ENCODE results near the gene MPPED1. TPM values are rescaled to one million over a fixed set of nuclear protein-coding genes. Genes with fewer than 3 reads are reported as not detected.

Gene MPPED1
- total RNA-seq, 6 donors from 2014 or later, result not detected

DNA sequence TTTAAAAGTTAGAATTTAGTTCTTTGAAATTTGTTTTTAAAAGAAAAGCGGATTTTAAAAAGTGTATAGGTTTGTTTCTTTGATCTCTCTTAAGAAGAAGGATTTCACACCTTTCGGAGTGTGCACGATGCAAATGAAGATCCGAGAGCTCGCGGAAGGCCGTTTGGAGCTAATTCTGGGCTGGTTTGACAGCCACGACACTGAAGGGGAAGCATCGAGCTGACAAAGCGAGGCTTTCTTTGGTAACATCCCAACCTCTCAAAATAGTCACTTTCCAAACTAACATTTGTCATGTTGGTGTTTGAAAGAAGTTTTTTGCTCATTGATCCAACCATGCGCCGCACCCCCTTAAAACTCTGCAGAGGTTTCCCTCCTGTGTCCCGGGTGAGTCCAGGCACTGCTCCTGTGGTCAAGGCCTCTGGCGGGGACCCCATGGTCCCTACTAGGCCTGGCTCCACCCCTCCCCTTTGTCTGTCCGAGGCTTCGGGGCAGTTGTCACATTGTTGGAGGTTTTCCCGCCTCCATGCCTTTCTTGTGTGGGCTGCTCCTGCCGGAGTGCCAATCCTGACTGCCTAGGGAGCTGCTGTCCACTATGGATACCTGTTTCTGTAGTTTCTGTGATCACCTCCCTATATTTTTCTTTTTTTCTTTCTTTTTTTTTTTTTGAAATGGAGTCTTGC, 39.7 kb downstream of the MPPED1 start:
- Histone ChIP-seq H3K9me3 (no peaks in the 10 kb centered on the region), H3K4me3 (no peak overlapping the region), H3K36me3 (no peaks in the 10 kb centered on the region), H3K27me3 (no peaks in the 10 kb centered on the region), H3K4me1 (no peaks in the 10 kb centered on the region), H3K27ac (no peak overlapping the region)
- WGBS, 2 donors, result 73 to 75% methylated on average over 18 of the region's 18 CpGs
- no peak for DNase-seq
- no peak for TF ChIP-seq POLR2AphosphoS5 (IDR thresholded peaks at IDR 0.05)
- TF ChIP-seq, protein P1, sequence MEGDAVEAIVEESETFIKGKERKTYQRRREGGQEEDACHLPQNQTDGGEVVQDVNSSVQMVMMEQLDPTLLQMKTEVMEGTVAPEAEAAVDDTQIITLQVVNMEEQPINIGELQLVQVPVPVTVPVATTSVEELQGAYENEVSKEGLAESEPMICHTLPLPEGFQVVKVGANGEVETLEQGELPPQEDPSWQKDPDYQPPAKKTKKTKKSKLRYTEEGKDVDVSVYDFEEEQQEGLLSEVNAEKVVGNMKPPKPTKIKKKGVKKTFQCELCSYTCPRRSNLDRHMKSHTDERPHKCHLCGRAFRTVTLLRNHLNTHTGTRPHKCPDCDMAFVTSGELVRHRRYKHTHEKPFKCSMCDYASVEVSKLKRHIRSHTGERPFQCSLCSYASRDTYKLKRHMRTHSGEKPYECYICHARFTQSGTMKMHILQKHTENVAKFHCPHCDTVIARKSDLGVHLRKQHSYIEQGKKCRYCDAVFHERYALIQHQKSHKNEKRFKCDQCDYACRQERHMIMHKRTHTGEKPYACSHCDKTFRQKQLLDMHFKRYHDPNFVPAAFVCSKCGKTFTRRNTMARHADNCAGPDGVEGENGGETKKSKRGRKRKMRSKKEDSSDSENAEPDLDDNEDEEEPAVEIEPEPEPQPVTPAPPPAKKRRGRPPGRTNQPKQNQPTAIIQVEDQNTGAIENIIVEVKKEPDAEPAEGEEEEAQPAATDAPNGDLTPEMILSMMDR (IDR thresholded peaks at IDR 0.05), result no peak
- no peak for TF ChIP-seq EP300 (IDR thresholded peaks at IDR 0.05)
- ATAC-seq (ENCODE audit: low FRiP score in 2 of 2), result no peak

DNA sequence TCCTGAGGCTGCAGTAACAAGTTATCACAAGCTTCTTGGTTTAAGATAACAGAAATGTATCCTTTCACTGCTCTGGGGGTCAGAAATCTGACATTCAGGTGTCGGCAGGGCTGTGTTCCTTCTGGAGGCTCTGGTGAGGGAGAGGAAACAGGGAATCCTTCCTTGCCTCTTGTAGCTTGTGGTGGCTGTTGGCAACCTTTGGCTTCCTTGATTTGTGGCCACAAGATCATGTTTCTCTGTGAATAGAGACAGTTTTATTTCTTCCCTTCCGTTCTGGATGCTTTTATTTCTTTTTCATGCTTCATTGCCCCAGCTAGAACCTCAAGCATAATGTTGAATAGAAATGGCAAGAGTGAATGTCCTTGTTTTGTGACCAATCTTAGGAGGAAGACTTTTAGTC, 44.0 kb downstream of the MPPED1 start:
- no peak for TF ChIP-seq POLR2AphosphoS5 (IDR thresholded peaks at IDR 0.05)
- TF ChIP-seq EP300 (IDR thresholded peaks at IDR 0.05), result no peak
- no peak for TF ChIP-seq POLR2A (IDR thresholded peaks at IDR 0.05)
- TF ChIP-seq, protein P1 (IDR thresholded peaks at IDR 0.05), result no peak
- 27 to 35% methylated on average over 2 of the region's 2 CpGs for WGBS, 2 donors
- Histone ChIP-seq H3K4me3 (no peak overlapping the region), H3K4me1 (no peaks in the 10 kb centered on the region), H3K36me3 (no peaks in the 10 kb centered on the region), H3K27ac (no peak overlapping the region), H3K27me3 (no peaks in the 10 kb centered on the region), H3K9me3 (no peaks in the 10 kb centered on the region)
- ATAC-seq (ENCODE audit: low FRiP score in 2 of 2) (no peak), DNase-seq (no peak)

DNA sequence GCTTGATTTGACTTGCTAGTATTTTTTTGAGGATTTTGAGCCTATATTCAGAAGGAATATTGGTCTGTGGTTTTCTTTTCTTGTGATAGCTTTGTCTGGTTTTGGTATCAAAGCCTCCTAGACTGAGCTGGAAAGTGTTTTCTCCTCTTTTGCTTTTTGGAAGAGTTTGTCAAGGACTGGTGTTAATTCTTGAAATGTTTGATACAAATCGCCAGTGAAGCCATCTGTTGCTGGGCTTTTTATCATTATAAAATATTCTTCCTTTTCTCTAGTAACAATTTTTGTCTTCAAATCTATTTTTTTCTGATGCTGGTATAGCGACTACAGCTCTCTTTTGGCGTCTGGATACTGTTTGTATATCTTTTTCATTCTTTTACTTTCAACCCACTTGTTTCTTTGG, 45.2 kb downstream of the MPPED1 start:
- DNase-seq (no peak), ATAC-seq (ENCODE audit: low FRiP score in 2 of 2) (no peak)
- H3K9me3 ChIP-seq, result peaks cover 0 to 3% (median 0%) of the 10 kb centered on the region in 4 donors
- no peaks in the 10 kb centered on the region for H3K36me3 ChIP-seq
- TF ChIP-seq, protein P1 (IDR thresholded peaks at IDR 0.05), result no peak
- TF ChIP-seq POLR2AphosphoS5 (IDR thresholded peaks at IDR 0.05) (no peak), POLR2A (IDR thresholded peaks at IDR 0.05) (no peak), EP300 (IDR thresholded peaks at IDR 0.05) (no peak)
- H3K4me1 ChIP-seq, result no peaks in the 10 kb centered on the region
- H3K27ac ChIP-seq, result no peak overlapping the region
- WGBS, 2 donors, result 86 to 88% methylated on average over 3 of the region's 3 CpGs
- H3K27me3 ChIP-seq, result no peaks in the 10 kb centered on the region
- H3K4me3 ChIP-seq, result no peak overlapping the region

DNA sequence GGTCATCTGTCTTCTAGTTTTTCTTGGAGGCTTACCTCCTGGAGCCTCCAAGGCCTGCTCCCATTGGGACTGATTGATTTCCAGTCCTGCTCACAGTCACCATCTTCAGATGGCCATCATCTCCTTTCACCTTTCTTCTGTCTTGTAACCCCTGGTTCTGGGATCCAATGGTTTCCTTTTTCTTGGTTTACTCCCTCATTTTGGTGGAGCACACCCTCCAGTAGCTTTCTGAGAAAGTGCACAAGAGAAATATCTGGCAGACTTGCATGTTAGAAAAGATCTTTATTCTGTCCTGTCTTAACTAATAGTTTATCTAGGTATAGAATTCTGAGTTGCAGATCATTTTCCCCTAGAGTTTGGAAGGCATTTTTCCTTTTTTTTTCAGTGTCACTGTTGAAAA, 50.9 kb downstream of the MPPED1 start:
- DNase-seq (no peak), ATAC-seq (ENCODE audit: low FRiP score in 2 of 2) (no peak)
- Histone ChIP-seq H3K27ac (no peak overlapping the region), H3K4me3 (no peak overlapping the region), H3K4me1 (no peaks in the 10 kb centered on the region), H3K27me3 (no peaks in the 10 kb centered on the region), H3K9me3 (peaks cover 0 to 11% (median 4%) of the 10 kb centered on the region in 4 donors), H3K36me3 (no peaks in the 10 kb centered on the region)
- TF ChIP-seq, protein P1 (IDR thresholded peaks at IDR 0.05), result no peak
- TF ChIP-seq POLR2A (IDR thresholded peaks at IDR 0.05), result no peak
- no peak for TF ChIP-seq EP300 (IDR thresholded peaks at IDR 0.05)
- no peak for TF ChIP-seq POLR2AphosphoS5 (IDR thresholded peaks at IDR 0.05)

DNA sequence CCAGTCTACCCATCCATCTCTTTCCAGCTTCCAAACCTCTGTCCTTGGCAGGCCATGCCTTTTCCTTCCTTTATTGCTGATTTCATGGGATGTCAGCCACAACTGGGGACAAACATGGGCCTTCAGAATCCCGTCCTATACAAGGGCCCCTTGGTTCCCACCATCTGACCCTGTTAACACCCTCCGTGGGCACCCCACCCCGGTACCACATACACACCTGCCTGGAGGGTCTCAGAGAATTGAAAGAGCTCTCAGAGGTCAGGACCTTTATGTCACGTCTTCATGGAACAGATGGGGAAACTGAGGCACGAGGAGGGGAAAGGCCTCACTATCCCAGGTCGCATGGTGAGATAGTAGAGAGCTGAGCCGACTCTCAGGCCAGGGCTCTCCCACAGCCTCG, 53.0 kb downstream of the MPPED1 start:
- TF ChIP-seq EP300 (IDR thresholded peaks at IDR 0.05), result no peak
- WGBS, 2 donors, result 71 to 76% methylated on average over 5 to 8 of the region's 8 CpGs
- Histone ChIP-seq H3K4me1 (no peaks in the 10 kb centered on the region), H3K27me3 (no peaks in the 10 kb centered on the region), H3K4me3 (no peak overlapping the region), H3K9me3 (peaks cover 0 to 11% (median 4%) of the 10 kb centered on the region in 4 donors), H3K27ac (no peak overlapping the region), H3K36me3 (no peaks in the 10 kb centered on the region)
- DNase-seq, result no peak
- ATAC-seq (ENCODE audit: low FRiP score in 2 of 2), result no peak

All from upper lobe of left lung (tissue), 6 donors.